SU-DHL-6 (cell line): ENCODE results near the gene SCN2B.

ENCODE experiments used
- EZH2phosphoT487 ChIP-seq: fragments of 200-600 bp; sonication (generic), shearing (Covaris generic); conservative IDR thresholded peaks from 2 replicates; pipeline ENCODE4 v1.6.1; 2018; ENCODE audit warnings: mild to moderate bottlenecking, antibody characterized with exemption, low read length, moderate library complexity, mixed read lengths
- TF ChIP-seq, protein P1 (sequence below): fragments of 200-600 bp; sonication (generic); IDR thresholded peaks from one replicate; pipeline ENCODE4 v1.5.1; 2017; ENCODE audit warnings: antibody characterized with exemption, mild to moderate bottlenecking, low read length, moderate library complexity; ENCODE audit not compliant: insufficient read depth, poor library complexity, severe bottlenecking

DNA sequence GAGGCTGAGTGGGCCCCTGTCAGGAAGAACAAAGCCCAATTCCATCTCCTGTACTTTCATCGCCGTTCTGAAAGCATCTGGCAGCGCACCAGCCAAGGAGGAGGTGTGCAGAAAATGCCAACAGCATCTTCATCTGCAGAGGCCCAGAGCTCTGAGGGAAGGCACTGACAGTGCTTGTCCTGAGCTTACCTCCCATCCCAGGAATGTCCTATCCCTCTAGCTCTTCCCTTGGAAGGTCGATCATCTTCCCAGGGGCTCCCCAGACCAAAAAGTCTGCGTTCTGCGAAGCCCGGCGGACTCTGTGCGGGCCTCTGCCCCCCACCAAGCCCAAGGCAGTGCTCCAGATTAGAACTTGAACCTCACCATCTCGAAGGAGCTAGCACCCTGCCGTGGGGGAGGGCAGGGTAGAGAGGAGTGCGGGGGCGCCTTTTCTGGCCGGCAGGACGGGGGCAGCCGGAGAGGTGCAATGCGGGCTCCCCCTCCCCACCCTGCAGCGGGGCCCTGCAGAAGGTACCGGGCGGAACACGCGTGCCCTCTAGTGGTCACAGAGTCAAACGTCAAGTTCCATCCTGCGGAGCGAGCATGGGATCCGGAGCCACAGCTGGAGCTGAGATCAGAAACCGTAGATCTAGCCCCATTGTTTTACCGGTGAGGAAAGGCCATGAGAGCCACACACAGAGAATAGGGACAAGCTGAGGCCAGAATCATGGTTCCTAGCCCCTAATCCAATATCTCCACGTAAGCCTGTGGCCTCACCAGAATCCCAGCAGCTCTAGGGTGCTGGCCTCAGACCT lies 5.0 kb downstream of the SCN2B start:
- TF ChIP-seq, protein P1, sequence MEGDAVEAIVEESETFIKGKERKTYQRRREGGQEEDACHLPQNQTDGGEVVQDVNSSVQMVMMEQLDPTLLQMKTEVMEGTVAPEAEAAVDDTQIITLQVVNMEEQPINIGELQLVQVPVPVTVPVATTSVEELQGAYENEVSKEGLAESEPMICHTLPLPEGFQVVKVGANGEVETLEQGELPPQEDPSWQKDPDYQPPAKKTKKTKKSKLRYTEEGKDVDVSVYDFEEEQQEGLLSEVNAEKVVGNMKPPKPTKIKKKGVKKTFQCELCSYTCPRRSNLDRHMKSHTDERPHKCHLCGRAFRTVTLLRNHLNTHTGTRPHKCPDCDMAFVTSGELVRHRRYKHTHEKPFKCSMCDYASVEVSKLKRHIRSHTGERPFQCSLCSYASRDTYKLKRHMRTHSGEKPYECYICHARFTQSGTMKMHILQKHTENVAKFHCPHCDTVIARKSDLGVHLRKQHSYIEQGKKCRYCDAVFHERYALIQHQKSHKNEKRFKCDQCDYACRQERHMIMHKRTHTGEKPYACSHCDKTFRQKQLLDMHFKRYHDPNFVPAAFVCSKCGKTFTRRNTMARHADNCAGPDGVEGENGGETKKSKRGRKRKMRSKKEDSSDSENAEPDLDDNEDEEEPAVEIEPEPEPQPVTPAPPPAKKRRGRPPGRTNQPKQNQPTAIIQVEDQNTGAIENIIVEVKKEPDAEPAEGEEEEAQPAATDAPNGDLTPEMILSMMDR: peak; percentile 87
- TF ChIP-seq EZH2phosphoT487: no peak
